ENCODE results near the gene TUBB4B.

GRCh38 chr9:137214620-137215019, 26.5 kb upstream of the TUBB4B start:
- no peak for TF ChIP-seq POLR2A (IDR thresholded peaks at IDR 0.05)
- no peak for TF ChIP-seq POLR2AphosphoS5 (IDR thresholded peaks at IDR 0.05)
- no peak for TF ChIP-seq CTCF (IDR thresholded peaks at IDR 0.05)
- no peak for TF ChIP-seq EP300 (IDR thresholded peaks at IDR 0.05)

All from stomach (tissue), 4 donors.